Fibroblast of lung (primary cell): ENCODE data around the gene EXOC2.

Source experiments
- CTCF ChIP-seq, 2 donors: IDR thresholded peaks in 1 of 2; conservative IDR thresholded peaks in 1 of 2; 1 replicate in 1 of 2; 2 replicates in 1 of 2; pipeline ENCODE4 v1.5.1; 2011 to 2012; ENCODE audit warnings: low read length in 2 of 2, control low read depth in 1 of 2, inconsistent platforms in 1 of 2, low read depth in 1 of 2, mild to moderate bottlenecking in 1 of 2
- EZH2 ChIP-seq: IDR thresholded peaks from 2 replicates; pipeline ENCODE4 v1.5.1; 2012; ENCODE audit warnings: low read length, control low read depth, mild to moderate bottlenecking; ENCODE audit errors: missing control alignments

GRCh38 chr6:711925-712324, 19.0 kb upstream of the EXOC2 start:
- TF ChIP-seq CTCF (conservative IDR thresholded peaks at IDR 0.05 in 1 of 2, IDR thresholded peaks at IDR 0.05 in 1 of 2; ENCODE audit: low read depth in 1 of 2, low read length in 2 of 2) (no peak), EZH2 (no peak)
